Testis (tissue), 2 donors: ENCODE data around the gene HSH2D.

Experiments
- POLR2A ChIP-seq: fragments of 450-650 bp; IDR thresholded peaks from one replicate; pipeline ENCODE4 v1.6.1; 2017; ENCODE audit warnings: antibody characterized with exemption, mild to moderate bottlenecking, moderate library complexity
- TF ChIP-seq, protein P1 (sequence below), 3 experiments: fragments of 450-650 bp in 2 of 3; fragments of 200-600 bp in 1 of 3; sonication (generic) in 1 of 3; IDR thresholded peaks; one replicate each; pipeline ENCODE4 v1.5.1; 2016 to 2019; ENCODE audit warnings: antibody characterized with exemption in 3 of 3, mild to moderate bottlenecking in 2 of 3, moderate library complexity in 1 of 3

GRCh38 chr19:16154557-16154956, 11.1 kb downstream of the HSH2D start:
- TF ChIP-seq POLR2A, result no peak
- TF ChIP-seq, protein P1, sequence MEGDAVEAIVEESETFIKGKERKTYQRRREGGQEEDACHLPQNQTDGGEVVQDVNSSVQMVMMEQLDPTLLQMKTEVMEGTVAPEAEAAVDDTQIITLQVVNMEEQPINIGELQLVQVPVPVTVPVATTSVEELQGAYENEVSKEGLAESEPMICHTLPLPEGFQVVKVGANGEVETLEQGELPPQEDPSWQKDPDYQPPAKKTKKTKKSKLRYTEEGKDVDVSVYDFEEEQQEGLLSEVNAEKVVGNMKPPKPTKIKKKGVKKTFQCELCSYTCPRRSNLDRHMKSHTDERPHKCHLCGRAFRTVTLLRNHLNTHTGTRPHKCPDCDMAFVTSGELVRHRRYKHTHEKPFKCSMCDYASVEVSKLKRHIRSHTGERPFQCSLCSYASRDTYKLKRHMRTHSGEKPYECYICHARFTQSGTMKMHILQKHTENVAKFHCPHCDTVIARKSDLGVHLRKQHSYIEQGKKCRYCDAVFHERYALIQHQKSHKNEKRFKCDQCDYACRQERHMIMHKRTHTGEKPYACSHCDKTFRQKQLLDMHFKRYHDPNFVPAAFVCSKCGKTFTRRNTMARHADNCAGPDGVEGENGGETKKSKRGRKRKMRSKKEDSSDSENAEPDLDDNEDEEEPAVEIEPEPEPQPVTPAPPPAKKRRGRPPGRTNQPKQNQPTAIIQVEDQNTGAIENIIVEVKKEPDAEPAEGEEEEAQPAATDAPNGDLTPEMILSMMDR (IDR thresholded peaks at IDR 0.05), result no peak
